Fibroblast of the aortic adventitia (primary cell): ENCODE data around the gene SKIC8. TPM values are rescaled to one million over a fixed set of nuclear protein-coding genes. Genes with fewer than 3 reads are reported as not detected.

ENCODE experiments used
- DNase-seq: peaks from one replicate; pipeline ENCODE4 v3.0.0-alpha.2; 2010; ENCODE audit warnings: low read depth
- H3K4me3 ChIP-seq: 2 replicates; pipeline ENCODE4 v1.5.1; 2011; ENCODE audit warnings: low read depth, mild to moderate bottlenecking, control low read depth, low read length, moderate library complexity
- CTCF ChIP-seq: IDR thresholded peaks from 2 replicates; pipeline ENCODE4 v1.5.1; 2011; ENCODE audit warnings: mild to moderate bottlenecking, low read length, control low read depth, inconsistent platforms; ENCODE audit not compliant: insufficient read depth
- total RNA-seq: library from RNA; depleted of rRNA; stranded (reverse); fragments of >200 nt; gene quantifications from 2 replicates; pipeline ENCODE4 v1.2.3, GENCODE V29; 2012; ENCODE audit warnings: low replicate concordance

SKIC8 gene
- total RNA-seq, 1 donor, result 62.1 TPM

GRCh38 chr15:78242128-78242527 lies 57.3 kb downstream of the SKIC8 start:
- TF ChIP-seq CTCF, result peak; percentile 49
- H3K4me3 ChIP-seq, result no peak overlapping the region
- DNase-seq, result no peak

GRCh38 chr15:78241017-78241416 lies 58.4 kb downstream of the SKIC8 start:
- peak; percentile 88 for TF ChIP-seq CTCF
- no peak overlapping the region for H3K4me3 ChIP-seq
- peak; percentile 74 for DNase-seq

- TF ChIP-seq CTCF, result no peak
- no peak overlapping the region for H3K4me3 ChIP-seq
- no peak for DNase-seq
Observed at GRCh38 chr15:78239811-78240210, 59.6 kb downstream of the SKIC8 start.

GRCh38 chr15:78237146-78237545 lies 62.3 kb downstream of the SKIC8 start:
- no peak overlapping the region for H3K4me3 ChIP-seq
- no peak for DNase-seq
- no peak for TF ChIP-seq CTCF

- no peak overlapping the region for H3K4me3 ChIP-seq
- no peak for TF ChIP-seq CTCF
- DNase-seq, result no peak
Observed at GRCh38 chr15:78236491-78236890, 62.9 kb downstream of the SKIC8 start.

GRCh38 chr15:78234515-78235040 lies 64.8 kb downstream of the SKIC8 start, which contains the start of gene ACSBG1:
Gene ACSBG1, minus strand, starts transcription at chr15:78234565. Its CDS starts 64 bp downstream, at chr15:78234501.
- no peak for DNase-seq
- no peak for TF ChIP-seq CTCF

GRCh38 chr15:78233496-78233895 lies 65.9 kb downstream of the SKIC8 start:
- no peak overlapping the region for H3K4me3 ChIP-seq
- DNase-seq, result no peak
- TF ChIP-seq CTCF, result no peak

More at GRCh38 chr15:78234515-78235040, 64.8 kb downstream of the SKIC8 start, which contains the start of gene ACSBG1:
- H3K4me3 ChIP-seq, result no peak within 1 kb of the TSS
